GM19193 (cell line): Measurements from ENCODE around the gene SLC17A9.

Source experiments
- POLR2A ChIP-seq: IDR thresholded peaks from 4 replicates; pipeline ENCODE4 v1.6.1; 2011; ENCODE audit not compliant: insufficient read depth, insufficient read length; ENCODE audit errors: extremely low read depth

Gene SLC17A9

GRCh38 chr20:62944184-62944583, 8.3 kb upstream of the SLC17A9 start:
- no peak for TF ChIP-seq POLR2A

GRCh38 chr20:62944746-62945145, 7.8 kb upstream of the SLC17A9 start:
- TF ChIP-seq POLR2A, result no peak

GRCh38 chr20:62945771-62946339, 6.7 kb upstream of the SLC17A9 start:
- TF ChIP-seq POLR2A, result peak; percentile 7

- TF ChIP-seq POLR2A, result no peak
Measured at GRCh38 chr20:62946918-62947317, 5.6 kb upstream of the SLC17A9 start.

- no peak for TF ChIP-seq POLR2A
Measured at GRCh38 chr20:62947532-62948300, 4.8 kb upstream of the SLC17A9 start.

- TF ChIP-seq POLR2A, result no peak
Measured at GRCh38 chr20:62949153-62949821, 3.2 kb upstream of the SLC17A9 start.

- no peak for TF ChIP-seq POLR2A
Measured at GRCh38 chr20:62949962-62950361, 2.5 kb upstream of the SLC17A9 start.

- TF ChIP-seq POLR2A, result no peak
Measured at GRCh38 chr20:62950741-62951140, 1.8 kb upstream of the SLC17A9 start.

- TF ChIP-seq POLR2A, result no peak
Measured at GRCh38 chr20:62951143-62951895, 1.2 kb upstream of the SLC17A9 start.

- no peak for TF ChIP-seq POLR2A
Measured at GRCh38 chr20:62951896-62952372, 575 bp upstream of the SLC17A9 start.

GRCh38 chr20:62952968-62953838, 694 bp downstream of the SLC17A9 start:
- TF ChIP-seq POLR2A, result peak; percentile 5

- peak; percentile 53 for TF ChIP-seq POLR2A
Measured at GRCh38 chr20:62953839-62954703, 1.6 kb downstream of the SLC17A9 start.
